Skeletal muscle tissue (tissue), 4 donors: ENCODE results near the gene MOBP. TPM values are rescaled to one million over a fixed set of nuclear protein-coding genes. Genes with fewer than 3 reads are reported as not detected.

Experiments used
- H3K27ac ChIP-seq: one replicate; pipeline ENCODE4 v1.7.0; 2013; ENCODE audit warnings: mild to moderate bottlenecking, low read depth, low read length, inconsistent platforms
- H3K27me3 ChIP-seq, 3 donors: one replicate each; pipeline ENCODE4 v1.7.0; 2013; ENCODE audit warnings: low read length in 3 of 3; ENCODE audit not compliant: control insufficient read depth in 3 of 3, insufficient read depth in 3 of 3
- H3K36me3 ChIP-seq, 3 donors: one replicate each; pipeline ENCODE4 v1.7.0; 2013; ENCODE audit warnings: low read length in 3 of 3; ENCODE audit not compliant: control insufficient read depth in 3 of 3, insufficient read depth in 3 of 3
- H3K4me1 ChIP-seq, 3 donors: one replicate each; pipeline ENCODE4 v1.7.0; 2013; ENCODE audit warnings: low read length in 3 of 3, mild to moderate bottlenecking in 3 of 3; ENCODE audit not compliant: control insufficient read depth in 3 of 3, insufficient read depth in 3 of 3
- H3K4me3 ChIP-seq, 3 donors: one replicate each; pipeline ENCODE4 v1.7.0; 2013; ENCODE audit warnings: low read length in 3 of 3
- H3K9ac ChIP-seq, 3 donors: one replicate each; pipeline ENCODE4 v1.7.0; 2013; ENCODE audit warnings: low read length in 3 of 3, mild to moderate bottlenecking in 3 of 3, moderate library complexity in 2 of 3, low read depth in 1 of 3
- H3K9me3 ChIP-seq, 3 donors: one replicate each; pipeline ENCODE4 v1.7.0; 2013; ENCODE audit warnings: low read length in 3 of 3; ENCODE audit not compliant: control insufficient read depth in 3 of 3
- total RNA-seq: library from RNA; depleted of rRNA; stranded (reverse); fragments of >200 nt; gene quantifications from one replicate; pipeline ENCODE4 v1.2.3, GENCODE V29; 2014
- donor health status: Osteomylitis.

MOBP gene
- total RNA-seq, 1 donor from 2014 or later, result not detected

GRCh38 chr3:39505866-39506742, 38.6 kb downstream of the MOBP start:
- Histone ChIP-seq H3K9me3 (no peaks in the 10 kb centered on the region), H3K27me3 (peaks cover 16 to 20% (median 16%) of the 10 kb centered on the region in 3 donors), H3K27ac (no peak overlapping the region), H3K4me1 (peaks cover 0 to 2% (median 0%) of the 10 kb centered on the region in 3 donors), H3K4me3 (no peak overlapping the region), H3K36me3 (no peaks in the 10 kb centered on the region), H3K9ac (no peak overlapping the region)

- Histone ChIP-seq H3K36me3 (no peaks in the 10 kb centered on the region), H3K9ac (no peak overlapping the region), H3K27ac (no peak overlapping the region), H3K9me3 (no peaks in the 10 kb centered on the region), H3K27me3 (peaks cover 11 to 14% (median 12%) of the 10 kb centered on the region in 3 donors), H3K4me1 (peaks cover 0 to 2% (median 0%) of the 10 kb centered on the region in 3 donors), H3K4me3 (no peak overlapping the region)
Observed at GRCh38 chr3:39506863-39507262, 39.4 kb downstream of the MOBP start.

- Histone ChIP-seq H3K36me3 (no peaks in the 10 kb centered on the region), H3K27me3 (peaks cover 0 to 5% (median 0%) of the 10 kb centered on the region in 3 donors), H3K9ac (no peak overlapping the region), H3K4me3 (no peak overlapping the region), H3K27ac (no peak overlapping the region), H3K4me1 (no peaks in the 10 kb centered on the region), H3K9me3 (no peaks in the 10 kb centered on the region)
Observed at GRCh38 chr3:39513791-39514369, 46.4 kb downstream of the MOBP start.

GRCh38 chr3:39515681-39516441, 48.4 kb downstream of the MOBP start:
- Histone ChIP-seq H3K4me3 (no peak overlapping the region), H3K27me3 (peaks cover 0 to 5% (median 0%) of the 10 kb centered on the region in 3 donors), H3K27ac (no peak overlapping the region), H3K9me3 (no peaks in the 10 kb centered on the region), H3K4me1 (no peaks in the 10 kb centered on the region), H3K9ac (no peak overlapping the region), H3K36me3 (no peaks in the 10 kb centered on the region)

GRCh38 chr3:39519103-39519502, 51.6 kb downstream of the MOBP start:
- Histone ChIP-seq H3K27me3 (peaks cover 0 to 5% (median 0%) of the 10 kb centered on the region in 3 donors), H3K36me3 (no peaks in the 10 kb centered on the region), H3K27ac (no peak overlapping the region), H3K9ac (no peak overlapping the region), H3K9me3 (peaks cover 0 to 3% (median 0%) of the 10 kb centered on the region in 3 donors), H3K4me1 (no peaks in the 10 kb centered on the region), H3K4me3 (no peak overlapping the region)

- no peak overlapping the region for H3K27ac ChIP-seq
- H3K27me3 ChIP-seq, result peaks cover 0 to 5% (median 0%) of the 10 kb centered on the region in 3 donors
- H3K4me3 ChIP-seq, result no peak overlapping the region
- no peaks in the 10 kb centered on the region for H3K36me3 ChIP-seq
- H3K9me3 ChIP-seq, result peaks cover 0 to 3% (median 0%) of the 10 kb centered on the region in 3 donors
- no peaks in the 10 kb centered on the region for H3K4me1 ChIP-seq
- H3K9ac ChIP-seq, result no peak overlapping the region
Observed at GRCh38 chr3:39519554-39520288, 52.2 kb downstream of the MOBP start.

- no peak overlapping the region for H3K4me3 ChIP-seq
- H3K9ac ChIP-seq, result no peak overlapping the region
- no peaks in the 10 kb centered on the region for H3K4me1 ChIP-seq
- H3K27ac ChIP-seq, result no peak overlapping the region
- H3K36me3 ChIP-seq, result no peaks in the 10 kb centered on the region
- no peaks in the 10 kb centered on the region for H3K27me3 ChIP-seq
- peaks cover 0 to 3% (median 0%) of the 10 kb centered on the region in 3 donors for H3K9me3 ChIP-seq
Observed at GRCh38 chr3:39521456-39521855, 54.0 kb downstream of the MOBP start.

GRCh38 chr3:39524107-39524506, 56.6 kb downstream of the MOBP start:
- Histone ChIP-seq H3K27ac (no peak overlapping the region), H3K27me3 (no peaks in the 10 kb centered on the region), H3K9me3 (peaks cover 0 to 3% (median 0%) of the 10 kb centered on the region in 3 donors), H3K4me3 (no peak overlapping the region), H3K36me3 (no peaks in the 10 kb centered on the region), H3K9ac (no peak overlapping the region), H3K4me1 (no peaks in the 10 kb centered on the region)

- Histone ChIP-seq H3K9ac (no peak overlapping the region), H3K9me3 (peaks cover 0 to 3% (median 0%) of the 10 kb centered on the region in 3 donors), H3K27ac (no peak overlapping the region), H3K4me1 (no peaks in the 10 kb centered on the region), H3K27me3 (no peaks in the 10 kb centered on the region), H3K36me3 (no peaks in the 10 kb centered on the region), H3K4me3 (no peak overlapping the region)
Observed at GRCh38 chr3:39528844-39529243, 61.4 kb downstream of the MOBP start.
